Esophagus squamous epithelium (tissue), 5 donors: ENCODE measurements around the gene TRIM63. TPM values are rescaled to one million over a fixed set of nuclear protein-coding genes. Genes with fewer than 3 reads are reported as not detected.
A peak's percentile ranks its signal among the peaks of the same experiment; 100 is the strongest.

Source experiments
- DNase-seq: peaks from one replicate; lab custom pipeline; 2025; lab: John Stamatoyannopoulos, UW
- H3K27ac ChIP-seq, 4 donors: fragments of 200-600 bp; sonication (generic); one replicate each; pipeline ENCODE4 v1.5.1; 2016 to 2019; ENCODE audit warnings: mild to moderate bottlenecking in 1 of 4
- H3K27me3 ChIP-seq, 4 donors: fragments of 200-600 bp; sonication (generic); 1 replicate in 3 of 4; 2 replicates in 1 of 4; pipeline versions ENCODE4 v1.5.1 to v1.6.0; 2017 to 2021; ENCODE audit warnings: antibody characterized with exemption in 1 of 4
- H3K36me3 ChIP-seq, 3 donors: fragments of 200-600 bp; sonication (generic); one replicate each; pipeline ENCODE4 v1.5.1; 2016 to 2019
- H3K4me1 ChIP-seq, 3 donors: fragments of 200-600 bp; sonication (generic); one replicate each; pipeline ENCODE4 v1.5.1; 2017 to 2019
- H3K4me3 ChIP-seq, 4 donors: fragments of 200-600 bp; sonication (generic); 1 replicate in 3 of 4; 2 replicates in 1 of 4; pipeline ENCODE4 v1.5.1; 2016 to 2019; ENCODE audit warnings: mild to moderate bottlenecking in 2 of 4, moderate library complexity in 1 of 4
- H3K9me3 ChIP-seq, 3 donors: fragments of 200-600 bp; sonication (generic); one replicate each; pipeline ENCODE4 v1.5.1; 2016 to 2019
- POLR2A ChIP-seq, 4 donors: fragments of 450-650 bp; IDR thresholded peaks; one replicate each; pipeline ENCODE4 v1.6.1; 2017; ENCODE audit warnings: antibody characterized with exemption in 4 of 4, mild to moderate bottlenecking in 4 of 4, moderate library complexity in 3 of 4
- WGBS, 2 donors: methylation state at CpG; one replicate each; pipeline ENCODE4 v1.1.5; 2018; 5-methylcytosine and 5-hydroxymethylcytosine counted together
- intact Hi-C: fragments of 100-400 bp; cut with DNase I; formaldehyde crosslinking; loops from one replicate; pipeline ENCODE4 v1.15.0; 2022
- small RNA-seq, 4 donors: library from RNA; depleted of rRNA; stranded (forward); fragments of <200 nt; gene quantifications; one replicate each; pipeline ENCODE3, GENCODE V24; 2016
- total RNA-seq, 4 donors: library from RNA; depleted of rRNA; stranded (reverse); fragments of >200 nt; gene quantifications; one replicate each; pipeline ENCODE4 v1.1.0, GENCODE V29; 2016
- TF ChIP-seq, protein P1 (sequence below), 6 experiments: fragments of 450-650 bp in 4 of 6; fragments of 200-600 bp in 2 of 6; sonication (generic) in 2 of 6; IDR thresholded peaks; one replicate each; pipeline ENCODE4 v1.5.1; 2016 to 2019; ENCODE audit warnings: antibody characterized with exemption in 6 of 6, mild to moderate bottlenecking in 4 of 6, moderate library complexity in 4 of 6
- donor health status: DM: yes; HTN: yes; CAD: no.

TRIM63 gene
- total RNA-seq, 4 donors from 2014 or later, result 0.23 to 1.7 TPM; not detected in 2

DNA sequence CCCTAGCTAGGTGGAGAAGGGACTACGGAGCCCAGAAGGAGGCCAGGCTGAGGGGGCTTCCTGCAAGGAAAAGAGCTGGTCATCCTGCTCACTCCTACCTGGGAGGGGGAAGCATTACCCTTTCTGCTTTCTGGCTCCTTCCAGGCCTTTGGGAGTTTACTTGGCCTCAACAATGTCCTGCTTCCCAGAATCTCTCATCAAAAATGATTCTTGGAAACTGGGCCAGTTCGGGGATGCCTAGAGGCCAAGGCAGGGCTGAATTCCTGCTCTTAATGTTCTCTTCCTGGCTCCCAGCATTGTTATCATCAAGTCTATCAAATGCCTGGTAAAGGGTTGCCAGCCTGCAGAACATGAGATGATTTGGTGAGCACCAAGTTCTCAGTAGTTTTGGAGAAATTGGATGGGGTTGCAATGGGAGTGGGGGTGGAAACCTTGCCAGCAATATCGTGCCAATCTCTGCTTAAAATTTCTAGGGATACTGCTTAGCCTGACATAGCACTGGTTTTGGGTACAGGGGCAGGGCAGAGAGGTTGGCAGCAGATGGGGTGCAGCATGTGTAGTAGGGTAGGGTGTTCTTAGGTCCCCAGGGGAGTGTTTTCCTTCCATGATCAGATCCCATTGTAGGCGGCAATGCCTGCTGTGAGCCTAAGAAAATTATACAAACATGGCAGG lies 61.9 kb downstream of the TRIM63 start:
- no peaks in the 10 kb centered on the region for H3K9me3 ChIP-seq
- H3K4me3 ChIP-seq, result no peak overlapping the region
- no peak for DNase-seq
- H3K36me3 ChIP-seq, result no peaks in the 10 kb centered on the region
- no peaks in the 10 kb centered on the region for H3K27me3 ChIP-seq
- peaks cover 0 to 18% (median 4%) of the 10 kb centered on the region in 3 donors for H3K4me1 ChIP-seq
- no peak for TF ChIP-seq POLR2A (IDR thresholded peaks at IDR 0.05)
- TF ChIP-seq, protein P1, sequence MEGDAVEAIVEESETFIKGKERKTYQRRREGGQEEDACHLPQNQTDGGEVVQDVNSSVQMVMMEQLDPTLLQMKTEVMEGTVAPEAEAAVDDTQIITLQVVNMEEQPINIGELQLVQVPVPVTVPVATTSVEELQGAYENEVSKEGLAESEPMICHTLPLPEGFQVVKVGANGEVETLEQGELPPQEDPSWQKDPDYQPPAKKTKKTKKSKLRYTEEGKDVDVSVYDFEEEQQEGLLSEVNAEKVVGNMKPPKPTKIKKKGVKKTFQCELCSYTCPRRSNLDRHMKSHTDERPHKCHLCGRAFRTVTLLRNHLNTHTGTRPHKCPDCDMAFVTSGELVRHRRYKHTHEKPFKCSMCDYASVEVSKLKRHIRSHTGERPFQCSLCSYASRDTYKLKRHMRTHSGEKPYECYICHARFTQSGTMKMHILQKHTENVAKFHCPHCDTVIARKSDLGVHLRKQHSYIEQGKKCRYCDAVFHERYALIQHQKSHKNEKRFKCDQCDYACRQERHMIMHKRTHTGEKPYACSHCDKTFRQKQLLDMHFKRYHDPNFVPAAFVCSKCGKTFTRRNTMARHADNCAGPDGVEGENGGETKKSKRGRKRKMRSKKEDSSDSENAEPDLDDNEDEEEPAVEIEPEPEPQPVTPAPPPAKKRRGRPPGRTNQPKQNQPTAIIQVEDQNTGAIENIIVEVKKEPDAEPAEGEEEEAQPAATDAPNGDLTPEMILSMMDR (IDR thresholded peaks at IDR 0.05), result no peak
- intact Hi-C loops, result no loop called here
- WGBS, 2 donors, result 19 to 37% methylated on average over 2 to 4 of the region's 4 CpGs
- H3K27ac ChIP-seq, result peak overlapping the region in 1 of 4 donors; percentile 52

GRCh38 chr1:26003756-26004155 lies 63.7 kb downstream of the TRIM63 start:
- Histone ChIP-seq H3K9me3 (no peaks in the 10 kb centered on the region), H3K4me1 (peaks cover 2 to 20% (median 5%) of the 10 kb centered on the region in 3 donors), H3K27me3 (no peaks in the 10 kb centered on the region), H3K36me3 (no peaks in the 10 kb centered on the region), H3K4me3 (no peak overlapping the region), H3K27ac (no peak overlapping the region)
- intact Hi-C loops, result no loop called here
- DNase-seq, result no peak
- 75 to 80% methylated on average over 2 of the region's 2 CpGs for WGBS, 2 donors
- TF ChIP-seq POLR2A (IDR thresholded peaks at IDR 0.05), result no peak

- no peaks in the 10 kb centered on the region for H3K9me3 ChIP-seq
- H3K27me3 ChIP-seq, result no peaks in the 10 kb centered on the region
- 83 to 91% methylated on average over 4 of the region's 4 CpGs for WGBS, 2 donors
- intact Hi-C loops, result no loop called here
- TF ChIP-seq, protein P1 (IDR thresholded peaks at IDR 0.05), result no peak
- TF ChIP-seq POLR2A (IDR thresholded peaks at IDR 0.05), result no peak
- no peak for DNase-seq
- no peak overlapping the region for H3K27ac ChIP-seq
- H3K4me3 ChIP-seq, result no peak overlapping the region
- peaks cover 7 to 25% (median 9%) of the 10 kb centered on the region in 3 donors for H3K4me1 ChIP-seq
- no peaks in the 10 kb centered on the region for H3K36me3 ChIP-seq
These were observed 64.2 kb downstream of the TRIM63 start for GRCh38 chr1:26003262-26003661.

Small RNAs within 50 kb of the gene (small RNA-seq; reads per million reads assigned to genes)
- gene RF00283, result 0 reads per million in 4 donors
- 0 reads per million in 4 donors for gene RF00492

Other genes starting within 250 kb of the TRIM63 start
- gene MTFR1L, start 247.7 kb downstream of the TRIM63 start, total RNA-seq, result 10 to 100 TPM; 24.4 to 53.8 (median 28.3) TPM
- gene AUNIP, start 208.2 kb downstream of the TRIM63 start, total RNA-seq, result 1 to 10 TPM; 1.3 to 5.4 (median 2.5) TPM
- 10 to 100 TPM in 3 of 4 donors, 1 to 10 TPM in 1; 6.6 to 18.3 (median 12.1) TPM for gene PAQR7, start 191.9 kb downstream of the TRIM63 start, total RNA-seq
- gene STMN1, start 161.2 kb downstream of the TRIM63 start, total RNA-seq, result 10 to 100 TPM; 29.6 to 65.5 (median 42.7) TPM
- gene PAFAH2, start 69.6 kb downstream of the TRIM63 start, total RNA-seq, result 10 to 100 TPM in 3 of 4 donors, 1 to 10 TPM in 1; 8.3 to 17.2 (median 11.7) TPM
- not detected for gene EXTL1, start 45.9 kb downstream of the TRIM63 start, total RNA-seq
- gene SLC30A2, start 21.5 kb downstream of the TRIM63 start, total RNA-seq, result not detected
- gene PDIK1L, start 44.2 kb upstream of the TRIM63 start, total RNA-seq, result 10 to 100 TPM in 2 of 4 donors, 1 to 10 TPM in 2; 5.6 to 14.0 (median 8.3) TPM
- gene FAM110D, start 91.4 kb upstream of the TRIM63 start, total RNA-seq, result 1 to 10 TPM in 2 of 4 donors, under 1 TPM in 2; 0.23 to 5.1 (median 2.0) TPM
- gene C1orf232, start 101.3 kb upstream of the TRIM63 start, total RNA-seq, result not detected
- gene ZNF593, start 102.3 kb upstream of the TRIM63 start, total RNA-seq, result 10 to 100 TPM; 19.2 to 45.6 (median 24.7) TPM
- not detected for gene ZNF593OS, start 104.2 kb upstream of the TRIM63 start, total RNA-seq
- gene CNKSR1, start 109.9 kb upstream of the TRIM63 start, total RNA-seq, result 10 to 100 TPM; 17.8 to 43.3 (median 25.9) TPM
- gene CATSPER4, start 123.0 kb upstream of the TRIM63 start, total RNA-seq, result not detected
- gene CEP85, start 166.6 kb upstream of the TRIM63 start, total RNA-seq, result 10 to 100 TPM in 3 of 4 donors, 1 to 10 TPM in 1; 7.5 to 14.7 (median 12.5) TPM
- gene SH3BGRL3, start 212.5 kb upstream of the TRIM63 start, total RNA-seq, result 100 to 1,000 TPM in 2 of 4 donors, 10 to 100 TPM in 2; 76.9 to 163 (median 106) TPM
- gene UBXN11, start 239.0 kb upstream of the TRIM63 start, total RNA-seq, result 1 to 10 TPM; 3.2 to 9.2 (median 3.7) TPM